ENCODE results near the gene CPSF3.

CPSF3 gene

DNA sequence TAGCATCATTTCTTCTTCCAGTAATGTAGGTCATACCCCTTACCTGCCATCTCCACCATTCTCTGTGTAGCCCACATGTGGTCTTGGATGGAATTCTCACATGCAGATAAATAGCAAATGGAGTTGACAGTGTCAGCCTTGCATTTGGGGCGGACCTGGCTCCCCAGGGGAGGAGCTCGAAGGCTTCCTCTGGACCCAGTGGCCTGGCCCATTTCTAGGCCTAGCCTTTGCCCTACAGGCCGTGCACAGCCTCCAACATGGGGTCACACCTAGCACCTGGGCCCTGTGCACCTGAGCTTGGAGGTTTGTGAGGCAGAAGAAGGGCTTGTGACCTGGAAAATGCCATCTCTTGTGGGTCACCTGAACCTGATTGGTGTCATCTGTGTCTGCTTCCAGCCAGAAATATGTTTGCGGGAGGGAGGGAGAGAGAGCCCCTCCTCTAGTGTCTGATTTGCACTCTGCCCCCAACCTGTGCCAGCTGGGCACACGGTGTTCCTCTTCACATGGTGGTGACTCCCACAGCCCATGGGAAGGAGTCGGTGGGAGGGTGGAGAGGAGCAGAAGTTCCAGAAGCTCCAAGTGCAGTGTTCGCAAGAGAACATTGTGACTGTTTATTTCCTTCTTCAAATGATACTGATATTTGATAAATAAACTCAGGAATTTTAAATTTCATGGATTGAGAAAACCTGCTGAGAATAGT is 33.2 kb upstream of the CPSF3 start:
- Histone ChIP-seq H3K27me3 (ENCODE audit: low read length) (no peaks in the 10 kb centered on the region), H3K9me2 (replicated peaks; ENCODE audit: insufficient read depth, low read length) (no peaks in the 10 kb centered on the region), H2AFZ (ENCODE audit: low read depth, low read length, severe bottlenecking) (no peak overlapping the region), H3K27ac (ENCODE audit: low read depth, low read length) (no peak overlapping the region), H3F3A (ENCODE audit: insufficient read depth) (no peaks in the 10 kb centered on the region), H3K4me2 (ENCODE audit: low read depth, low read length, poor library complexity, severe bottlenecking) (no peak overlapping the region), H3K9me3 (ENCODE audit: insufficient read depth, low read length) (no peaks in the 10 kb centered on the region), H3K9ac (ENCODE audit: low read length) (no peak overlapping the region), H3K4me3 (ENCODE audit: insufficient read depth, low read length, poor library complexity, severe bottlenecking) (no peak overlapping the region), H3K36me3 (ENCODE audit: low read length) (no peaks in the 10 kb centered on the region), H3K79me2 (ENCODE audit: insufficient read depth, low read length) (no peaks in the 10 kb centered on the region), H4K20me1 (ENCODE audit: low read depth, low read length) (no peaks in the 10 kb centered on the region)
- no peak for TF ChIP-seq EZH2phosphoT487 (conservative IDR thresholded peaks at IDR 0.05; ENCODE audit: low read length)
- TF ChIP-seq, protein P1, sequence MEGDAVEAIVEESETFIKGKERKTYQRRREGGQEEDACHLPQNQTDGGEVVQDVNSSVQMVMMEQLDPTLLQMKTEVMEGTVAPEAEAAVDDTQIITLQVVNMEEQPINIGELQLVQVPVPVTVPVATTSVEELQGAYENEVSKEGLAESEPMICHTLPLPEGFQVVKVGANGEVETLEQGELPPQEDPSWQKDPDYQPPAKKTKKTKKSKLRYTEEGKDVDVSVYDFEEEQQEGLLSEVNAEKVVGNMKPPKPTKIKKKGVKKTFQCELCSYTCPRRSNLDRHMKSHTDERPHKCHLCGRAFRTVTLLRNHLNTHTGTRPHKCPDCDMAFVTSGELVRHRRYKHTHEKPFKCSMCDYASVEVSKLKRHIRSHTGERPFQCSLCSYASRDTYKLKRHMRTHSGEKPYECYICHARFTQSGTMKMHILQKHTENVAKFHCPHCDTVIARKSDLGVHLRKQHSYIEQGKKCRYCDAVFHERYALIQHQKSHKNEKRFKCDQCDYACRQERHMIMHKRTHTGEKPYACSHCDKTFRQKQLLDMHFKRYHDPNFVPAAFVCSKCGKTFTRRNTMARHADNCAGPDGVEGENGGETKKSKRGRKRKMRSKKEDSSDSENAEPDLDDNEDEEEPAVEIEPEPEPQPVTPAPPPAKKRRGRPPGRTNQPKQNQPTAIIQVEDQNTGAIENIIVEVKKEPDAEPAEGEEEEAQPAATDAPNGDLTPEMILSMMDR (IDR thresholded peaks at IDR 0.05; ENCODE audit: insufficient read depth, low read length, poor library complexity, severe bottlenecking): no peak

DNA sequence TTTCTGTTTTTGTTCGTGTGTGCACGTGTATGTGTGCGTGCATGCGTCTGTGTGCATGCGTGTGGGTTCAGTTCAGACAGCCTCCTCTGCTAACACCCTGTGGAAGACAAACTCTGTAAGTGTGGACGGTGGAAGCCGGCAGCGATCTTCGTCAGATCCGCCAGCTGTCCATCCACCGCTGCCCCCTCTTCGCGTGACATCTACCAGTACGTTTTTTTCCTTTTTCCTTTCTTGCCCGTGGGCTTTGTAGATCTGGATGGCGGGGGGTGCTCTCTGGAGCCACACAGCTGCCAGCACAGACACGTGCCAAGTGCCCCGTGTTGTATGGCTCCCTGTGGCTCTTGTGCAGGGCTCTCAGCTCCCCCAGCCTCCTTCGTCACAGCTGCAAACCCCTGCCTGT is 32.5 kb upstream of the CPSF3 start:
- H2AFZ ChIP-seq (ENCODE audit: low read depth, low read length, severe bottlenecking): no peak overlapping the region
- H3K4me3 ChIP-seq (ENCODE audit: insufficient read depth, low read length, poor library complexity, severe bottlenecking): no peak overlapping the region
- no peaks in the 10 kb centered on the region for H3K9me3 ChIP-seq (ENCODE audit: insufficient read depth, low read length)
- no peak overlapping the region for H3K27ac ChIP-seq (ENCODE audit: low read depth, low read length)
- H3F3A ChIP-seq (ENCODE audit: insufficient read depth): no peaks in the 10 kb centered on the region
- no peak for TF ChIP-seq EZH2phosphoT487 (conservative IDR thresholded peaks at IDR 0.05; ENCODE audit: low read length)
- TF ChIP-seq, protein P1 (IDR thresholded peaks at IDR 0.05; ENCODE audit: insufficient read depth, low read length, poor library complexity, severe bottlenecking): no peak
- no peak overlapping the region for H3K4me2 ChIP-seq (ENCODE audit: low read depth, low read length, poor library complexity, severe bottlenecking)
- H3K9ac ChIP-seq (ENCODE audit: low read length): no peak overlapping the region
- H3K9me2 ChIP-seq (replicated peaks; ENCODE audit: insufficient read depth, low read length): no peaks in the 10 kb centered on the region
- H4K20me1 ChIP-seq (ENCODE audit: low read depth, low read length): no peaks in the 10 kb centered on the region
- no peaks in the 10 kb centered on the region for H3K36me3 ChIP-seq (ENCODE audit: low read length)
- no peaks in the 10 kb centered on the region for H3K79me2 ChIP-seq (ENCODE audit: insufficient read depth, low read length)
- H3K27me3 ChIP-seq (ENCODE audit: low read length): no peaks in the 10 kb centered on the region

DNA sequence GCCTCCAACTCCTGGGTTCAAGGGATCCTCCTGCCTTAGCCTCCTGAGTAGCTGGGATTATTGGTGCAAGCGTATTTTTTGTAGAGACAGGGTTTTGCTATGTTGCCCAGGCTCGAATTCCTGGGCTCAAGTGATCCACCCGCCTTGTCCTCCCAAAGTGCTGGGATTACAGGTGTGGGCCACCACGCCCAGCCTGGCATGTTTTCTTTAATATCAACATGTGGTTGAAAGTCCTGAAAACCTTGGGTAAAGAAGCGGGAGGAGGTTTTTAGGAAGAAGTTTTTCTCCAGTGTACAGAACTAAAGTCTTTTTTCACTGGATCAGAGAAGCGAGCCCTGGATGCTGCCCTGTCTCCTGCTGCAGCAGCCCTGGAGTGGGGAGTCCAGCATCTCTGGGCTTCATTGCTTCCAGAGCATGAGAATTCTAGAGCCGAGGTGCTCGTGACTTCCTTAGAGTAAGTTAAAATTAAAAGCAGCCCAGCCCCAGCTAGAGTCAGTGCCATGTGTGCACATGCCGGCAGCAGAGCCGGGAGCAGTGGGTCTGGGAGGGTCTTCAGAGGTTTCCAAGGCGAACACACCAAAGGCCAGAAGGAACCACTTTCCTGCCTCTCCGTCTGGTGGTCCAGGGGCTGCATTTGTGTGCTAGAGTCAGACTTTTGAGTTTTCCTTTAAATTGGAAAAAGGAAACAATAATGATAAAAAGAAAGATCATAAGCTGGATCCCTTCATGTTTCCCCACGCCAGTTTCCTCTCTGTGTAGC is 31.3 kb upstream of the CPSF3 start:
- H3K4me2 ChIP-seq (ENCODE audit: low read depth, low read length, poor library complexity, severe bottlenecking): no peak overlapping the region

More for the DNA sequence above, 31.3 kb upstream of the CPSF3 start:
- Histone ChIP-seq H3K9me2 (replicated peaks; ENCODE audit: insufficient read depth, low read length) (no peaks in the 10 kb centered on the region), H3K4me3 (ENCODE audit: insufficient read depth, low read length, poor library complexity, severe bottlenecking) (no peak overlapping the region), H3K9me3 (ENCODE audit: insufficient read depth, low read length) (no peaks in the 10 kb centered on the region), H3K9ac (ENCODE audit: low read length) (no peak overlapping the region), H4K20me1 (ENCODE audit: low read depth, low read length) (no peaks in the 10 kb centered on the region), H3K27me3 (ENCODE audit: low read length) (no peaks in the 10 kb centered on the region), H2AFZ (ENCODE audit: low read depth, low read length, severe bottlenecking) (no peak overlapping the region), H3F3A (ENCODE audit: insufficient read depth) (no peaks in the 10 kb centered on the region), H3K27ac (ENCODE audit: low read depth, low read length) (no peak overlapping the region), H3K36me3 (ENCODE audit: low read length) (no peaks in the 10 kb centered on the region), H3K79me2 (ENCODE audit: insufficient read depth, low read length) (no peaks in the 10 kb centered on the region)
- TF ChIP-seq, protein P1 (IDR thresholded peaks at IDR 0.05; ENCODE audit: insufficient read depth, low read length, poor library complexity, severe bottlenecking): no peak
- no peak for TF ChIP-seq EZH2phosphoT487 (conservative IDR thresholded peaks at IDR 0.05; ENCODE audit: low read length)
